ENCODE data around the gene MTHFD1. TPM values are rescaled to one million over a fixed set of nuclear protein-coding genes. Genes with fewer than 3 reads are reported as not detected.

The MTHFD1 gene
- total and polyA plus RNA-seq, 2 of the 4 experiments (the other 2 are of a cell fraction): 32.2 to 64.9 TPM

DNA sequence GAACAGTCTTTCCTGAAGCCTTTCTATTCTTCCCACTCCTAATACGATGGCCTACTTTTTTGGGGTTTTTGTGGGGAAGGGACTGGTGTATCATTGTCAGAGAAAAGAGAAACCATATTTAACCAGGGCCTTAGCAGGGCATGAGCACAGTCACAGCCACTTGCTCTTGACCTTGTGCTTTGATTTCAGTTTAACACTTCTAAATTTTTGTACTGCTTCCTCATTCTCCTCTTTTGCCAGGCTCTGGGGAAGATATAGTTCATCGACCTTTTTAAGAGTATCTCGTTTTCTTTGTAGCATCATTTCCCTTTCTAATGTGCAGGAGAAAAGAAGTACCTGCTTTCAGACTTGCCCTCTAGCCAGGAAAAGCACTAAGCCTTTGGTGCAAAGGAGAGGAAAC lies 118.6 kb downstream of the MTHFD1 start:
- peaks cover 15% of the 10 kb centered on the region for H3K4me1 ChIP-seq (ENCODE audit: control insufficient read depth, insufficient read depth, low read length)
- no peak overlapping the region for H2BK15ac ChIP-seq (ENCODE audit: low read depth, low read length)
- BruUV-seq (replicated peaks): no TSS peak
- no peaks in the 10 kb centered on the region for H3K36me3 ChIP-seq (ENCODE audit: control insufficient read depth, insufficient read depth, low read length)
- peak overlapping the region; percentile 87 for H3K4me2 ChIP-seq (ENCODE audit: low read depth, low read length)
- peak overlapping the region; percentile 53; the same call in 1 of the 2 replicates for H2AK5ac ChIP-seq (ENCODE audit: low read depth, low read length)
- H2BK120ac ChIP-seq (ENCODE audit: low read depth, low read length): no peak overlapping the region
- peak overlapping the region; percentile 7; the same call in 1 of the 2 replicates for H3K4me3 ChIP-seq (ENCODE audit: insufficient read depth, low read depth, low read length)
- TF ChIP-seq, protein P1, sequence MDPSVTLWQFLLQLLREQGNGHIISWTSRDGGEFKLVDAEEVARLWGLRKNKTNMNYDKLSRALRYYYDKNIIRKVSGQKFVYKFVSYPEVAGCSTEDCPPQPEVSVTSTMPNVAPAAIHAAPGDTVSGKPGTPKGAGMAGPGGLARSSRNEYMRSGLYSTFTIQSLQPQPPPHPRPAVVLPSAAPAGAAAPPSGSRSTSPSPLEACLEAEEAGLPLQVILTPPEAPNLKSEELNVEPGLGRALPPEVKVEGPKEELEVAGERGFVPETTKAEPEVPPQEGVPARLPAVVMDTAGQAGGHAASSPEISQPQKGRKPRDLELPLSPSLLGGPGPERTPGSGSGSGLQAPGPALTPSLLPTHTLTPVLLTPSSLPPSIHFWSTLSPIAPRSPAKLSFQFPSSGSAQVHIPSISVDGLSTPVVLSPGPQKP (IDR thresholded peaks at IDR 0.05; ENCODE audit: borderline replicate concordance, low read depth, low read length): no peak
- no peak for TF ChIP-seq CEBPB (IDR thresholded peaks at IDR 0.05; ENCODE audit: low read depth, low read length)
- TF ChIP-seq SMC3 (IDR thresholded peaks at IDR 0.05; ENCODE audit: low read depth, low read length): no peak
- no peak for TF ChIP-seq RAD21 (IDR thresholded peaks at IDR 0.05; ENCODE audit: low read length)
- TF ChIP-seq, protein P2, sequence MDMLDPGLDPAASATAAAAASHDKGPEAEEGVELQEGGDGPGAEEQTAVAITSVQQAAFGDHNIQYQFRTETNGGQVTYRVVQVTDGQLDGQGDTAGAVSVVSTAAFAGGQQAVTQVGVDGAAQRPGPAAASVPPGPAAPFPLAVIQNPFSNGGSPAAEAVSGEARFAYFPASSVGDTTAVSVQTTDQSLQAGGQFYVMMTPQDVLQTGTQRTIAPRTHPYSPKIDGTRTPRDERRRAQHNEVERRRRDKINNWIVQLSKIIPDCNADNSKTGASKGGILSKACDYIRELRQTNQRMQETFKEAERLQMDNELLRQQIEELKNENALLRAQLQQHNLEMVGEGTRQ (IDR thresholded peaks at IDR 0.05; ENCODE audit: low read depth, low read length): no peak
- no peak for TF ChIP-seq MXI1 (IDR thresholded peaks at IDR 0.05; ENCODE audit: borderline replicate concordance, low read depth, low read length)
- TF ChIP-seq RCOR1 (IDR thresholded peaks at IDR 0.05; ENCODE audit: insufficient replicate concordance, low read length): no peak
- no peak for TF ChIP-seq NFE2L2 (IDR thresholded peaks at IDR 0.05; ENCODE audit: low read depth, low read length)
- TF ChIP-seq, protein P3, sequence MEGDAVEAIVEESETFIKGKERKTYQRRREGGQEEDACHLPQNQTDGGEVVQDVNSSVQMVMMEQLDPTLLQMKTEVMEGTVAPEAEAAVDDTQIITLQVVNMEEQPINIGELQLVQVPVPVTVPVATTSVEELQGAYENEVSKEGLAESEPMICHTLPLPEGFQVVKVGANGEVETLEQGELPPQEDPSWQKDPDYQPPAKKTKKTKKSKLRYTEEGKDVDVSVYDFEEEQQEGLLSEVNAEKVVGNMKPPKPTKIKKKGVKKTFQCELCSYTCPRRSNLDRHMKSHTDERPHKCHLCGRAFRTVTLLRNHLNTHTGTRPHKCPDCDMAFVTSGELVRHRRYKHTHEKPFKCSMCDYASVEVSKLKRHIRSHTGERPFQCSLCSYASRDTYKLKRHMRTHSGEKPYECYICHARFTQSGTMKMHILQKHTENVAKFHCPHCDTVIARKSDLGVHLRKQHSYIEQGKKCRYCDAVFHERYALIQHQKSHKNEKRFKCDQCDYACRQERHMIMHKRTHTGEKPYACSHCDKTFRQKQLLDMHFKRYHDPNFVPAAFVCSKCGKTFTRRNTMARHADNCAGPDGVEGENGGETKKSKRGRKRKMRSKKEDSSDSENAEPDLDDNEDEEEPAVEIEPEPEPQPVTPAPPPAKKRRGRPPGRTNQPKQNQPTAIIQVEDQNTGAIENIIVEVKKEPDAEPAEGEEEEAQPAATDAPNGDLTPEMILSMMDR (conservative IDR thresholded peaks at IDR 0.05; ENCODE audit: low read depth, low read length): no peak
- TF ChIP-seq FOS (IDR thresholded peaks at IDR 0.05; ENCODE audit: low read depth, low read length): no peak
- TF ChIP-seq MAZ (IDR thresholded peaks at IDR 0.05; ENCODE audit: borderline replicate concordance, low read depth, low read length): no peak
- TF ChIP-seq RFX5 (IDR thresholded peaks at IDR 0.05; ENCODE audit: low read depth, low read length): no peak
- no peak for TF ChIP-seq CHD1 (IDR thresholded peaks at IDR 0.05; ENCODE audit: low read depth, low read length)
- no peak for TF ChIP-seq BHLHE40 (IDR thresholded peaks at IDR 0.05; ENCODE audit: low read depth, low read length)
- TF ChIP-seq MAFK (IDR thresholded peaks at IDR 0.05; ENCODE audit: low read depth, low read length): no peak
- no peak for TF ChIP-seq POLR2A (IDR thresholded peaks at IDR 0.05; ENCODE audit: low read depth, low read length)
- H3K4ac ChIP-seq (ENCODE audit: low read depth, low read length): no peak overlapping the region
- H2BK5ac ChIP-seq (ENCODE audit: low read depth, low read length, poor library complexity, severe bottlenecking): peak overlapping the region; percentile 0
- H2AFZ ChIP-seq (replicated peaks; ENCODE audit: low read length, poor library complexity): no peak overlapping the region
- H3K27me3 ChIP-seq (ENCODE audit: control insufficient read depth, insufficient read depth, low read length): no peaks in the 10 kb centered on the region
- no peak overlapping the region for H2AK9ac ChIP-seq (replicated peaks; ENCODE audit: low read depth, low read length, poor library complexity)
- 0 out of 2 replicates have a peak overlapping the region, but pooled peaks have one; percentile 17 for H3K56ac ChIP-seq (ENCODE audit: extremely low read depth, insufficient read depth, low read length)
- peaks cover 14 to 68% of the 10 kb centered on the region in 2 experiments for H3K79me1 ChIP-seq (ENCODE audit: low read depth in 1 of 2, low read length in 2 of 2)
- dilution Hi-C loops (cut with HindIII; ENCODE audit: low sequenced_read_pairs, unreplicated experiment) (no loop called here), in situ Hi-C loops (cut with MboI; ENCODE audit: low sequenced_read_pairs) (no loop called here), intact Hi-C loops (cut with micrococcal nuclease) (no loop called here)
- H3K9me1 ChIP-seq (ENCODE audit: insufficient read depth, low read length): peaks cover 16% of the 10 kb centered on the region
- WGBS, 2 experiments (ENCODE audit: extremely low coverage in 2 of 2, insufficient read length in 1 of 2): no CpG with 5 or more reads among the region's 3 CpGs
- no peak for ATAC-seq (ENCODE audit: low read depth)
- ChIA-PET POLR2A (ENCODE audit: unreplicated experiment) (no interaction called here), CTCF (no interaction called here)
- peak overlapping the region; percentile 91; the same call in 1 of the 2 replicates for H3K23ac ChIP-seq (ENCODE audit: low read depth, low read length)
- no peak overlapping the region for H3K27ac ChIP-seq (ENCODE audit: insufficient read depth, low read length)
- no peak overlapping the region for H4K5ac ChIP-seq (ENCODE audit: low read depth, low read length)
- no peak for DNase-seq
- H3K9me3 ChIP-seq (ENCODE audit: control insufficient read depth, insufficient read depth, low read length): no peaks in the 10 kb centered on the region
- no peak overlapping the region for H4K8ac ChIP-seq (ENCODE audit: low read depth in 2 of 2, low read length in 2 of 2)
- H2BK20ac ChIP-seq (ENCODE audit: low read depth, low read length): no peak overlapping the region
- H3K14ac ChIP-seq (replicated peaks; ENCODE audit: low read depth, low read length): peak overlapping the region; percentile 33
- H3K9ac ChIP-seq (ENCODE audit: low read depth, low read length): peak overlapping the region; percentile 40; the same call in 1 of the 2 replicates
- H4K91ac ChIP-seq (ENCODE audit: insufficient read depth, low read depth, low read length): no peak overlapping the region
- no peak overlapping the region for H3K18ac ChIP-seq (ENCODE audit: low read depth, low read length)
- H4K20me1 ChIP-seq (ENCODE audit: insufficient read depth, low read length): peaks cover 63% of the 10 kb centered on the region

All from IMR-90 (cell line).